ENCODE results near the gene KLHL10.
"Not testable (repeated sequence)": the region's sequence is repeated elsewhere in the genome, so short reads cannot be mapped to it uniquely, and the experiment has no call there.

KLHL10 gene

GRCh38 chr17:41836550-41837196, 952 bp upstream of the KLHL10 start:
- Histone ChIP-seq H3K9me3 (ENCODE audit: low read depth, low read length) (no peaks in the 10 kb centered on the region), H3K4me3 (peak overlapping the region; percentile 93), H3K27ac (no peak overlapping the region), H3K9ac (ENCODE audit: insufficient read length) (peak overlapping the region; percentile 7), H3K36me3 (ENCODE audit: insufficient read depth, low read length) (peaks cover 18% of the 10 kb centered on the region)
- TF ChIP-seq EZH2 (IDR thresholded peaks at IDR 0.05) (no peak), POLR2AphosphoS5 (IDR thresholded peaks at IDR 0.05; ENCODE audit: borderline replicate concordance, low read depth, low read length) (no peak), FOXP2 (optimal IDR thresholded peaks at IDR 0.05; ENCODE audit: control extremely low read depth, extremely low read length, insufficient read depth) (no peak)
- DNase-seq (ENCODE audit: low read depth, low spot score) = no peak

GRCh38 chr17:41839448-41839847, 1.8 kb downstream of the KLHL10 start:
- H3K9ac ChIP-seq (ENCODE audit: insufficient read length); H3K27ac ChIP-seq; H3K9me3 ChIP-seq (ENCODE audit: low read depth, low read length); DNase-seq (ENCODE audit: low read depth, low spot score); H3K36me3 ChIP-seq (ENCODE audit: insufficient read depth, low read length); H3K4me3 ChIP-seq: not testable (repeated sequence)

GRCh38 chr17:41840781-41841180, 3.2 kb downstream of the KLHL10 start:
- not testable (repeated sequence) for H3K27ac ChIP-seq; H3K36me3 ChIP-seq (ENCODE audit: insufficient read depth, low read length); H3K9ac ChIP-seq (ENCODE audit: insufficient read length); H3K4me3 ChIP-seq; DNase-seq (ENCODE audit: low read depth, low spot score); H3K9me3 ChIP-seq (ENCODE audit: low read depth, low read length)

DNA sequence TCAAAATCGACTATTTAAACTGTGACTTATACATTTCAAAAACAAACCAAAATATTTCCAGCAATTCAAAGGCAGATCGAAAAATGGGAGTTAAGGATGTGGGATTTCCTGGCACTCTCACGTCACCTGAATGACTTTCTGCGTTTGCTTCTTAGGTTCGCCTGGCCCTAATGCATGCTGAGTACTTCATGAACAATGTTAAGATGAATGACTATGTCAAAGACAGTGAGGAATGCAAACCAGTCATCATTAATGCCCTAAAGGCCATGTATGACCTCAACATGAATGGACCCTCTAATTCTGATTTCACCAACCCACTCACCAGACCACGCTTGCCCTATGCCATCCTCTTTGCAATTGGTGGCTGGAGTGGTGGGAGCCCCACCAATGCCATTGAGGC, 7.3 kb downstream of the KLHL10 start:
- TF ChIP-seq FOXP2 (optimal IDR thresholded peaks at IDR 0.05; ENCODE audit: control extremely low read depth, extremely low read length, insufficient read depth) = no peak
- no peak for TF ChIP-seq POLR2AphosphoS5 (IDR thresholded peaks at IDR 0.05; ENCODE audit: borderline replicate concordance, low read depth, low read length)
- TF ChIP-seq EZH2 (IDR thresholded peaks at IDR 0.05) = no peak
- DNase-seq (ENCODE audit: low read depth, low spot score) = no peak
- no peaks in the 10 kb centered on the region for H3K36me3 ChIP-seq (ENCODE audit: insufficient read depth, low read length)
- H3K9me3 ChIP-seq (ENCODE audit: low read depth, low read length) = no peaks in the 10 kb centered on the region
- no peak overlapping the region for H3K9ac ChIP-seq (ENCODE audit: insufficient read length)
- H3K4me3 ChIP-seq = no peak overlapping the region
- H3K27ac ChIP-seq = no peak overlapping the region

DNA sequence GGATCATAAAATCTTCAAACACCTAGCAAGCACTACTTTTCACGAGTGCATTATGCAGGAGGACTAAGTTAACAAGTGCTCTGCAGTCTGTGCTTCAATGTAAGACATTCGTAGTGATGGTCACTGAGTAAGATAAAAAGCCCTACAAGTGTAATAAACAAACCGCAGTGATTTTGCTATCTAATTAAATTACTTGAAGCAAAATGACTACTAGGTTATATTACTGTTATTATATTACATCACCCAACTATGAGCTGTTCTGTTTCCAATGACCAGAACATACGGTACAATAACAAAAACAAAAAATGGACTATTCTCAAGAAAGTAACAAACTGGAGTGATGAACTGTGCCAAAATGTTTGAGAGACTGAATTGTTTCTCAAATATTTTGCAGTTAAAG, 11.2 kb downstream of the KLHL10 start:
- H3K9me3 ChIP-seq (ENCODE audit: low read depth, low read length) = no peaks in the 10 kb centered on the region
- no peak overlapping the region for H3K9ac ChIP-seq (ENCODE audit: insufficient read length)
- peaks cover 4% of the 10 kb centered on the region; the same call in 1 of the 2 replicates for H3K36me3 ChIP-seq (ENCODE audit: insufficient read depth, low read length)
- H3K27ac ChIP-seq = peak overlapping the region; percentile 0; the same call in 1 of the 2 replicates
- H3K4me3 ChIP-seq = no peak overlapping the region
- no peak for TF ChIP-seq EZH2 (IDR thresholded peaks at IDR 0.05)
- TF ChIP-seq POLR2AphosphoS5 (IDR thresholded peaks at IDR 0.05; ENCODE audit: borderline replicate concordance, low read depth, low read length) = no peak
- no peak for TF ChIP-seq FOXP2 (optimal IDR thresholded peaks at IDR 0.05; ENCODE audit: control extremely low read depth, extremely low read length, insufficient read depth)
- DNase-seq (ENCODE audit: low read depth, low spot score) = no peak

- H3K9ac ChIP-seq (ENCODE audit: insufficient read length) = no peak overlapping the region
- no peak for DNase-seq (ENCODE audit: low read depth, low spot score)
- TF ChIP-seq FOXP2 (optimal IDR thresholded peaks at IDR 0.05; ENCODE audit: control extremely low read depth, extremely low read length, insufficient read depth) = no peak
- TF ChIP-seq EZH2 (IDR thresholded peaks at IDR 0.05) = no peak
- H3K9me3 ChIP-seq (ENCODE audit: low read depth, low read length) = no peaks in the 10 kb centered on the region
- H3K4me3 ChIP-seq = no peak overlapping the region
- peak overlapping the region; percentile 0; the same call in 1 of the 2 replicates for H3K27ac ChIP-seq
- H3K36me3 ChIP-seq (ENCODE audit: insufficient read depth, low read length) = peaks cover 10% of the 10 kb centered on the region
Observed at GRCh38 chr17:41849251-41849990, 11.8 kb downstream of the KLHL10 start.

DNA sequence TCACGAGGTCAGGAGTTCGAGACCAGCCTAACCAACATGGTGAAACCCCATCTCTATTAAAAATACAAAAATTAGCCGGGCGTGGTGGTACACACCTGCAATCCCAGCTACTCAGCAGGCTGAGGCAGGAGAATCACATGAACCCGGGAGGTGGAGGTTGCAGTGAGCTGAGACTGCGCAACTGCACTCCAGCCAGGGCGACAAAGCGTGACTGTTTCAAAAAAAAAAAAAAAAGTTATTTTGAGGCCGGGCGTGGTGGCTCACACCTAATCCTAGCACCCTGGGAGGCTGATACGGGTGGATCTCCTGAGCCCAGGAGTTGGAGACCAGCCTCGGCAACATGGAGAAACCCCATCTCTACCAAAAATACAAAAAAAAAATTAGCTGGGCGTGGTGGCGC, 13.8 kb downstream of the KLHL10 start:
- H3K9ac ChIP-seq (ENCODE audit: insufficient read length); H3K27ac ChIP-seq; H3K9me3 ChIP-seq (ENCODE audit: low read depth, low read length); DNase-seq (ENCODE audit: low read depth, low spot score); H3K4me3 ChIP-seq: not testable (repeated sequence)
- peaks cover 17% of the 10 kb centered on the region for H3K36me3 ChIP-seq (ENCODE audit: insufficient read depth, low read length)

- no peaks in the 10 kb centered on the region for H3K36me3 ChIP-seq (ENCODE audit: insufficient read depth, low read length)
- DNase-seq (ENCODE audit: low read depth, low spot score) = no peak
- H3K9me3 ChIP-seq (ENCODE audit: low read depth, low read length) = no peaks in the 10 kb centered on the region
- no peak overlapping the region for H3K9ac ChIP-seq (ENCODE audit: insufficient read length)
- TF ChIP-seq EZH2 (IDR thresholded peaks at IDR 0.05) = no peak
- no peak for TF ChIP-seq FOXP2 (optimal IDR thresholded peaks at IDR 0.05; ENCODE audit: control extremely low read depth, extremely low read length, insufficient read depth)
- no peak for TF ChIP-seq POLR2AphosphoS5 (IDR thresholded peaks at IDR 0.05; ENCODE audit: borderline replicate concordance, low read depth, low read length)
- H3K4me3 ChIP-seq = no peak overlapping the region
- H3K27ac ChIP-seq = no peak overlapping the region
Observed at GRCh38 chr17:41860254-41860931, 22.8 kb downstream of the KLHL10 start.
